Activated naive CD4-positive, alpha-beta T cell (primary cell): ENCODE measurements around the gene NHERF1.

Experiments used
- DNase-seq, 4 experiments: peaks; one replicate each; lab custom pipeline; 2025; lab: John Stamatoyannopoulos, UW

The NHERF1 gene

GRCh38 chr17:74808714-74809430 lies 60.4 kb downstream of the NHERF1 start:
- DNase-seq = no peak

DNA sequence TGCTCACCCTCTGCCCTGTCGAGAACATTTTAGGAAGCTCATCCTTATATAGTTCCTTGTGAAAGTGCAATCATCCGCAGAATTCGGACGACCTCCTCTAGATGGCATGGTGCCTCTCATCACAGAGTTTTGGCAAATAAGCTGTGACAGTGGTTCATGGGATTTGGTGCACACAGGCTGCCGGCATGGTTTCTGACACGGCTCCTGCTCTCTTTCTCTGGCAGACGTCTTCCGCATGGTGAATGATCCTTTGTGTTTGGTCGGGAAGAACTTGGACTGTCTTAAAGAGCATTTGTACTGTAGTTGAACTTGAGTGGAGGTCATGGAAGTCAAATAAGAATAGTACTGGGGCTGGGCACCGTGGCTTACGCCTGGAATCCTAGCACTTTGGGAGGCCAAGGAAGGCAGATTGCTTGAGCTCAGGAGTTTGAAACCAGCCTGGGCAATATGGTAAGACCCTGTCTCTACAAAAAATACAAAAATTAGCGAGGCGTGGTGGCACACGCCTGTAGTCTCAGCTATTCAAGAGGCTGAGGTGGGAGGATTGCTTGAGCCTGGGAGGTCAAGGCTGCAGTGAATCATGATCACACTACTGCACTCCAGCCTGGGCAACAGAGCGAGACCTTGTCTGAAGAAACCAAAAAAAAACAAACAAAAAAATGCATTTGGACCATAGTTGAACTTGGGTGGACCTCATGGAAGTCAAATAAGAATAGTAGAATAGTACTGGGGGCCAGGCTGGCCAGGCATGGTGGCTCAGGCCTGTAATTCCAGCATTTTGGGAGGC lies 62.5 kb downstream of the NHERF1 start:
- no peak for DNase-seq

DNA sequence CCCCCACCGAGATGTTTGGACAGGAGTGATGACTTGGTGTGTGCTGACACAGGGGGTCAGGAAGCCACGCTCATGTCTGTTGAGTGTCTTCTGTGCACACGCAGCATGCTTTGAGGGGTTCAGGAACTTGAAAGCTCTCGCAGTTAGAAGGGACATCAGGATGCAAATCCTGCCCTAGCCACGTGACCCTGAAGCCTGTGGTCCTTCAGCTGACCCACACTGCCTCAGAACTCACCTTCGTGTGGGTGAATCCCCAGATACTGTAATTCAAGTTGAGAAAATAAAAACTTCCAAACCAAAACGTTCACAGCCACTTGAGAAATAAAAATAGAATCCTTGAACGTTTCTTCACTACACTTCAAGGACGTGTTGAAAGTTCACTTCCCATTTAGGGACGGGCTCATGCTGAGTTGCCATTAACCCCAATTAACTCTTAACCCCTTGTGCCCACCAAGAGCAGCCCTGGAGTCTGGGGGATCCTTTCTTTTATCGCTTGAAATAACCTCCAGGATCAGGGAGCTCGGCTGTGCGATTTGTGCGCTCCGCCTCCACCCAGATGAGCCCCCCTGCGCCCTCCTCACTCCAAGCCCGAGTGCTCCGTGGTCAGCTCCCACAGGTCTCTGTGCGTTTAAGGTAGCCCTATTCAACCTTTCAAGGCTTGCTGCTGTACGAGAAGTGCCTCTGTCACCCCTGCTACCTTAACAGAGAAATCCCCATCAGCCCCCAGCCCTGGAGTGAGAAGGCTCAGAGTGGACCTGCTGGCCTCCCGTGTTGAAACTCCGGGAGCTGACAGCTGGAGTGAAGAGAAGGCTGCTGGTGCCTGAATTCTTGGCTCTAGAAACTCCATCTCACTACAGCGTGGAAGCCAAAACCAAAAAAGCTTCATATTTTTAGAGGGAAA lies 63.9 kb downstream of the NHERF1 start:
- no peak for DNase-seq

- no peak for DNase-seq
These were observed 66.0 kb downstream of the NHERF1 start for GRCh38 chr17:74814453-74814852.

GRCh38 chr17:74815067-74815466 lies 66.6 kb downstream of the NHERF1 start:
- no peak for DNase-seq

DNA sequence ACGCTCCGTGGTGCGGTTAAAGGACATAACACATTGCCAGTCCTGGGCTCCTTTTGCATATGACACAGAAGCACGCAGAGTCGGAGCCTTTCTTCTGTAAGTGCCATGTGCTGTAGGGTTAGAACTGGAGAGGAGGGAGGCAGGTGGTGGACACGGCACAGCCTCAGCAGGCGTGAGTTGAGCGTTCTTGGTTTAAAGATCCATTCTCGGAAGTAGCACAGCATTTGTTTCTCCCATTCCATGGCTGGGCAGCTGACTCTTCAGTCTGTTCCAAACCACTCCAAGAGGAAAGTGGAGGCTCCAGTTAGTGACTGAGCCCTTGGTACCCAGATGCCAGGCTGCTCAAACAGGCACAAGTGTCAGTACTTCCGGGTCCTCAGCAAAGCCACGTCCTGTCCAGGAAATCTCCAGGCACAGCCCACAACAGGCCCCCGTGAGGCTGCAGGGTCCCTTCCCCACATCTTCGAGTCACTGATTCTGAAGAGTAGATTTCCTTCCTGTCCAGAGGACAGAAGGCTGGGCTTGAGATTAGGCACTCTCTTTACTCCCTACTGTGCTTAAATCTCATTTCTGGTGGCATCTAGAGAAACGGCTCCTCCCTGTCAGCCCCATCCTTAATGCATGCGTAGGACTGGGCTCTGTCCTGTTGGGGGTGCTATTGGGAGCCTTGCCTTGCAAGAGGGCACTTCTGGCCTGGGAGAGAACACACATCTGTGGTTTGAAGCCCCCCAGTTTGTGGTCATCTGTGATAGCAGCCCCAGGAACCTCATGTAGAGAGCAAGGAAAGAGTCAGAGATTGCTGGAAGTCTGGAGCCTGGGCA lies 67.3 kb downstream of the NHERF1 start:
- DNase-seq = no peak

DNA sequence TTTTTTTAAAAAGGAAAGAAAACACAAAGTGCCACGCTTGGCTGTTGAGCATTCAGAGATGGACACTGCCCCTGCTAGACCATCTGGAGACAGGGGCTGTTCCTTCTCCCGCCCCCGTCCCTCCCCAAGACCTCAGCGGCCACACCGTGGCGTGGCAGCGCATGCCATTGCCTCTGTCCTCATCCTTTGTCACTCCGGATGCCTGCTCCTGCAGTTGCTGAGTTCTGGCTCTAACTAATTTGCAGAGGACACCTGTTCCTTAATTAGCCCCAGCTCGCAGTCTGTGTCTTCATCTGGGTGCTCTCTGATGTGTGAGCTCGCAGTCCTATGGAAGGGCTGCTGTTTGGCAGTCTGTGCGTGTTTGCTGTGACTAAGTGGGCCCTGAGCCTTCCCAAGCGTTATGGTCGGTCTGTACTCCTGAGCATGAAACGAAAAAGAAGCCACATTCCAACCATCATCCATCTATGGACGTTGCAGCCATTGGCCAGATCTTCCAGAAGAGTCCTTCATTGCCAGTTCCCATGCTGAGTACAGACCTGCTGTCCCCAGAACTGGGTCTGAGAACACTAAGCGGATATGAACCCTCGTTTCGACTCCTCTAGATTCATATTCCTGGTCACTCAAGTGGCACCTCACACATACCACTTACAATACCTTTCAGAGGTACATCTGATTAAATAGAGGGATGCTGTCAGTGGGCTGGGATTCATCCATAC lies 68.6 kb downstream of the NHERF1 start:
- no peak for DNase-seq

DNA sequence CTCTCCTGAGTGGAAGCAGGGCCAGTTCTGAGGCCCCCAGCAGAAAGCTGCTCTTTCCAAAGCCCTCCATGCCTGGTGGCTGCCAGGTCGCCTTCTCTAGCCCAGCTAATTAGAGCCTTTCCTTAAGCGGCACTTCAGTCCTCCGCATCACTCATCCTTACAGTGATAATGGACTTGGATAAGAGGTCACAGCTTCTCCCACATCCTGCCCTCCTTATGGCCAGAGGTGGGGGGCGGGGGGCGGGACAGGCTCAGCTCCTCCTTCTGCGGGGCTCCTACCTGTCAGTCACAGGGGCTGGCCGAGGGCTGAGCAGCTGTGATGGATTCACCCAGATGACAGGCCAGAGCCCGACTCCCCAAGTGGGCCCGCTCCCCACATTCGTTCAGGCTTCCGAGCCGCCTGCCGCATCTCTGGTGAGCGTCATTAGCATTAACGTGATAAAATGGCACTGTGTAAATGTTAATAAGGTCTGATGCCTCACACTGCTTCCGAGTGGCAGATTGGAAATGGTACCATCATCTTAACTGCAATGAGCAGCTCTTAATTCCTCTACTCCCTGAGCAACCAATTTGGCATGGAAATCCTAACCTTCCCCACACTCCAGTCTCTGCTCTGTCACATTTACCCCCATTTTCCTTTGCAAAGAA lies 70.0 kb downstream of the NHERF1 start:
- no peak for DNase-seq
